Endothelial cell of umbilical vein (primary cell): ENCODE data around the gene JARID2. TPM values are rescaled to one million over a fixed set of nuclear protein-coding genes. Genes with fewer than 3 reads are reported as not detected.

ENCODE experiments used
- BruUV-seq: library from RNA; stranded (reverse); fragments of 400-500 nt; replicated peaks from 2 replicates; lab custom pipeline; 2021; lab: Mats Ljungman, UMichigan
- CTCF ChIA-PET: fragments of 300-600, 350-600 bp; sonication (Branson Sonifier 250); formaldehyde crosslinking; loops from one replicate; lab custom pipeline; 2021; ENCODE audit warnings: antibody characterized with exemption, inconsistent platforms; lab: Charles Lee
- POLR2A ChIA-PET: fragments of 300-600, 350-600 bp; sonication (Branson Sonifier 250); formaldehyde crosslinking; loops from one replicate; lab custom pipeline; 2021; ENCODE audit warnings: antibody characterized with exemption, inconsistent platforms; lab: Charles Lee
- DNase-seq: peaks from one replicate; pipeline ENCODE4 v3.0.0-alpha.2; 2011; ENCODE audit warnings: low read depth, low spot score
- FAIRE-seq: peaks from 2 replicates; lab custom pipeline; 2011; peaks lifted over from hg19 to GRCh38; lab: Jason Lieb, UNC
- H2AFZ ChIP-seq: 2 replicates; pipeline ENCODE4 v1.6.0; 2012; ENCODE audit warnings: low read depth, low read length, control low read depth, inconsistent platforms
- H3K27ac ChIP-seq: 2 replicates; pipeline ENCODE4 v1.5.1; 2011; ENCODE audit warnings: low read depth, mild to moderate bottlenecking, control low read depth, low read length, moderate library complexity; ENCODE audit not compliant: insufficient read depth
- H3K27me3 ChIP-seq, 2 experiments: 2 replicates each; pipeline versions ENCODE4 v1.6.0 to v1.6.1; 2011; ENCODE audit warnings: low read length in 2 of 2, mixed read lengths in 1 of 2; ENCODE audit not compliant: control insufficient read depth in 2 of 2, insufficient read depth in 2 of 2
- H3K36me3 ChIP-seq, 2 experiments: 2 replicates in 1 of 2; 3 replicates in 1 of 2; pipeline ENCODE4 v1.5.1; 2011; ENCODE audit warnings: low read length in 2 of 2, mild to moderate bottlenecking in 1 of 2, moderate library complexity in 1 of 2; ENCODE audit not compliant: control insufficient read depth in 2 of 2, insufficient read depth in 2 of 2; ENCODE audit errors: extremely low read depth in 1 of 2
- H3K4me1 ChIP-seq: 3 replicates; pipeline ENCODE4 v1.5.1; 2011; ENCODE audit warnings: mild to moderate bottlenecking, low read length; ENCODE audit not compliant: control insufficient read depth, insufficient read depth; ENCODE audit errors: extremely low read depth
- H3K4me2 ChIP-seq: 2 replicates; pipeline ENCODE4 v1.6.1; 2011; ENCODE audit warnings: low read length, control low read depth, mixed read lengths; ENCODE audit not compliant: insufficient read depth
- H3K4me3 ChIP-seq, 3 experiments: fragments of 200-600 bp in 1 of 3; sonication (generic), shearing (Covaris generic) in 1 of 3; replicated peaks in 1 of 3; 2 replicates each; pipeline ENCODE4 v1.5.1; 2011 to 2016; ENCODE audit warnings: control low read depth in 3 of 3, low read length in 3 of 3, mild to moderate bottlenecking in 2 of 3, inconsistent platforms in 1 of 3, low read depth in 1 of 3, moderate library complexity in 1 of 3; ENCODE audit not compliant: insufficient read depth in 1 of 3
- H3K79me2 ChIP-seq: 2 replicates; pipeline ENCODE4 v1.6.0; 2012; ENCODE audit warnings: low read length, inconsistent platforms; ENCODE audit not compliant: control insufficient read depth, insufficient read depth
- H3K9ac ChIP-seq: replicated peaks from 2 replicates; pipeline ENCODE3; 2011; ENCODE audit warnings: low read length, control low read depth; ENCODE audit not compliant: insufficient read depth; ENCODE audit errors: extremely low read depth
- H3K9me1 ChIP-seq: replicated peaks from 3 replicates; pipeline ENCODE4 v1.6.0; 2011; ENCODE audit warnings: mild to moderate bottlenecking, low read length; ENCODE audit not compliant: control insufficient read depth, insufficient read depth; ENCODE audit errors: extremely low read depth
- H3K9me3 ChIP-seq: replicated peaks from 2 replicates; pipeline ENCODE4 v1.5.1; 2012; ENCODE audit warnings: low read length, inconsistent platforms; ENCODE audit not compliant: control insufficient read depth, insufficient read depth
- H4K20me1 ChIP-seq: replicated peaks from 2 replicates; pipeline ENCODE3; 2011; ENCODE audit warnings: mild to moderate bottlenecking, low read length; ENCODE audit not compliant: control insufficient read depth, insufficient read depth; ENCODE audit errors: extremely low read depth
- EZH2 ChIP-seq: IDR thresholded peaks from 2 replicates; pipeline ENCODE4 v1.6.1; 2012; ENCODE audit warnings: borderline replicate concordance, low read depth, mild to moderate bottlenecking, moderate library complexity, low read length, inconsistent platforms; ENCODE audit not compliant: severe bottlenecking
- FOS ChIP-seq: IDR thresholded peaks from 2 replicates; pipeline ENCODE4 v1.6.1; 2011; ENCODE audit warnings: mild to moderate bottlenecking, low read length, moderate library complexity, borderline replicate concordance; ENCODE audit not compliant: insufficient read depth
- GATA2 ChIP-seq: IDR thresholded peaks from 2 replicates; pipeline ENCODE4 v1.7.0; 2011; ENCODE audit warnings: low read depth, mild to moderate bottlenecking, moderate library complexity, mixed read lengths, low read length; ENCODE audit not compliant: insufficient read length, insufficient read depth
- JUN ChIP-seq: IDR thresholded peaks from 2 replicates; pipeline ENCODE4 v1.6.1; 2011; ENCODE audit warnings: borderline replicate concordance, low read depth; ENCODE audit not compliant: insufficient read length, insufficient read depth
- MAX ChIP-seq: IDR thresholded peaks from 2 replicates; pipeline ENCODE4 v1.6.1; 2011; ENCODE audit not compliant: insufficient read depth, insufficient read length
- MYC ChIP-seq: IDR thresholded peaks from one replicate; pipeline ENCODE4 v1.6.1; 2011; ENCODE audit warnings: mild to moderate bottlenecking, low read depth, low read length
- POLR2A ChIP-seq: IDR thresholded peaks from 2 replicates; pipeline ENCODE4 v1.6.1; 2012; ENCODE audit warnings: low read depth, mild to moderate bottlenecking, control low read depth, low read length
- POLR2AphosphoS5 ChIP-seq: IDR thresholded peaks from 2 replicates; pipeline ENCODE4 v1.6.1; 2012; ENCODE audit warnings: low read depth, mild to moderate bottlenecking, control low read depth, low read length, moderate library complexity; ENCODE audit not compliant: insufficient read depth
- dilution Hi-C: fragments of 300-500 bp; cut with MboI; formaldehyde crosslinking; loops from one replicate; pipeline ENCODE4 v1.15.0; 2019; ENCODE audit warnings: low sequenced_read_pairs; ENCODE audit not compliant: extremely low pct_ligation_motif_present
- intact Hi-C: fragments of 100-400 bp; cut with micrococcal nuclease; formaldehyde crosslinking; loops from one replicate; pipeline ENCODE4 v1.10.0; 2022
- polyA plus RNA-seq, 4 experiments: library from polyadenylated mRNA; depleted of rRNA in 3 of 4; stranded (reverse) in 3 of 4; unstranded in 1 of 4; fragments of >200 nt; gene quantifications; 2 replicates each; pipeline versions ENCODE4 v1.2.1 to v1.2.3, GENCODE V29; 2011 to 2012; ENCODE audit warnings: missing spikeins in 1 of 4
- small RNA-seq: library from RNA; depleted of rRNA; stranded (forward); fragments of <200 nt; gene quantifications from one replicate; pipeline ENCODE3, GENCODE V24; 2012; ENCODE audit warnings: low replicate concordance, low read depth; ENCODE audit not compliant: insufficient read depth, insufficient read length
- total RNA-seq: library from RNA; stranded (reverse); gene quantifications from 2 replicates; pipeline ENCODE4 v1.2.3, GENCODE V29; 2021
- TF ChIP-seq, protein P1 (sequence below), 2 donors: IDR thresholded peaks; 1 replicate in 1 of 2; 2 replicates in 1 of 2; pipeline ENCODE4 v1.5.1; 2011; ENCODE audit warnings: low read length in 2 of 2, mild to moderate bottlenecking in 2 of 2, moderate library complexity in 2 of 2, control low read depth in 1 of 2, inconsistent platforms in 1 of 2, low read depth in 1 of 2; ENCODE audit not compliant: insufficient read depth in 1 of 2; ENCODE audit errors: extremely low read depth in 1 of 2

JARID2 gene
- total and polyA plus RNA-seq, 2 donors (not counting 3 experiments of a cell fraction or from before 2014, with no cell fraction given) = 2.9 to 10.6 TPM

DNA sequence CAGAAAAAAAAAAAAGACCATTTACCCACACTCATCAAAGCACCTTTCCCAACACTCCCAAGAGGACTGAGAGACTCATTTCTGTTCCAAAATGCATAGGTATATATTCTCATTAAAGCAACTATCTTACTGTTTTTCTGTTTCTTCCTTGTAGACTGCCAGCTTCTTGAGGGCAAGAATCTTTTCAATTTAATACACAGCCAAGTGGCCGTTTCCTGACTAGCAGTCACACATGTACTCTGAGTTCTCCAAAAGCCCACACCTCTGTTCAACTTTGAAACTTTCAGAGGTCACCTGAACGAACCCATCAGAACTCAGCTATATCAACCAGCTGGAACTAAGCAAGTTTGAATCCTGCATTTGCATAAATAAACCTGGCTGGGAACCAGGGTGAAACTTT lies 324.3 kb downstream of the JARID2 start:
- TF ChIP-seq FOS (no peak), MAX (no peak), EZH2 (no peak), GATA2 (no peak), POLR2AphosphoS5 (no peak), MYC (no peak), JUN (no peak), POLR2A (no peak)
- TF ChIP-seq, protein P1, sequence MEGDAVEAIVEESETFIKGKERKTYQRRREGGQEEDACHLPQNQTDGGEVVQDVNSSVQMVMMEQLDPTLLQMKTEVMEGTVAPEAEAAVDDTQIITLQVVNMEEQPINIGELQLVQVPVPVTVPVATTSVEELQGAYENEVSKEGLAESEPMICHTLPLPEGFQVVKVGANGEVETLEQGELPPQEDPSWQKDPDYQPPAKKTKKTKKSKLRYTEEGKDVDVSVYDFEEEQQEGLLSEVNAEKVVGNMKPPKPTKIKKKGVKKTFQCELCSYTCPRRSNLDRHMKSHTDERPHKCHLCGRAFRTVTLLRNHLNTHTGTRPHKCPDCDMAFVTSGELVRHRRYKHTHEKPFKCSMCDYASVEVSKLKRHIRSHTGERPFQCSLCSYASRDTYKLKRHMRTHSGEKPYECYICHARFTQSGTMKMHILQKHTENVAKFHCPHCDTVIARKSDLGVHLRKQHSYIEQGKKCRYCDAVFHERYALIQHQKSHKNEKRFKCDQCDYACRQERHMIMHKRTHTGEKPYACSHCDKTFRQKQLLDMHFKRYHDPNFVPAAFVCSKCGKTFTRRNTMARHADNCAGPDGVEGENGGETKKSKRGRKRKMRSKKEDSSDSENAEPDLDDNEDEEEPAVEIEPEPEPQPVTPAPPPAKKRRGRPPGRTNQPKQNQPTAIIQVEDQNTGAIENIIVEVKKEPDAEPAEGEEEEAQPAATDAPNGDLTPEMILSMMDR (IDR thresholded peaks at IDR 0.05; ENCODE audit: extremely low read depth in 1 of 2, insufficient read depth in 1 of 2, low read depth in 1 of 2, low read length in 2 of 2) = no peak
- H3K9me3 ChIP-seq = no peaks in the 10 kb centered on the region
- no peak overlapping the region for H3K4me3 ChIP-seq
- no peaks in the 10 kb centered on the region for H3K4me1 ChIP-seq
- H4K20me1 ChIP-seq = no peaks in the 10 kb centered on the region
- no peaks in the 10 kb centered on the region for H3K36me3 ChIP-seq
- no peaks in the 10 kb centered on the region for H3K9me1 ChIP-seq
- POLR2A ChIA-PET = no interaction called here
- dilution Hi-C loops (no loop called here), intact Hi-C loops (no loop called here)
- no TSS peak for BruUV-seq
- no peak for FAIRE-seq
- no peaks in the 10 kb centered on the region for H3K27me3 ChIP-seq
- no peak overlapping the region for H3K27ac ChIP-seq
- no peak overlapping the region for H3K9ac ChIP-seq
- no peak overlapping the region for H3K4me2 ChIP-seq
- CTCF ChIA-PET = no interaction called here
- no peak overlapping the region for H2AFZ ChIP-seq
- no peak for DNase-seq
- H3K79me2 ChIP-seq = no peaks in the 10 kb centered on the region

Small RNA genes within 50 kb of the gene (small RNA-seq; reads per million reads assigned to genes)
- gene RF00001 = not detected
- gene RNU6-522P = not detected
- gene RNU6-645P = not detected
